NCI-H2171 (cell line): Measurements from ENCODE around the gene NOP9.
A peak's percentile ranks its signal among the peaks of the same experiment; 100 is the strongest.

Experiments used
- DNase-seq: peaks from one replicate; lab custom pipeline; 2025; lab: John Stamatoyannopoulos, UW

NOP9 gene

DNA sequence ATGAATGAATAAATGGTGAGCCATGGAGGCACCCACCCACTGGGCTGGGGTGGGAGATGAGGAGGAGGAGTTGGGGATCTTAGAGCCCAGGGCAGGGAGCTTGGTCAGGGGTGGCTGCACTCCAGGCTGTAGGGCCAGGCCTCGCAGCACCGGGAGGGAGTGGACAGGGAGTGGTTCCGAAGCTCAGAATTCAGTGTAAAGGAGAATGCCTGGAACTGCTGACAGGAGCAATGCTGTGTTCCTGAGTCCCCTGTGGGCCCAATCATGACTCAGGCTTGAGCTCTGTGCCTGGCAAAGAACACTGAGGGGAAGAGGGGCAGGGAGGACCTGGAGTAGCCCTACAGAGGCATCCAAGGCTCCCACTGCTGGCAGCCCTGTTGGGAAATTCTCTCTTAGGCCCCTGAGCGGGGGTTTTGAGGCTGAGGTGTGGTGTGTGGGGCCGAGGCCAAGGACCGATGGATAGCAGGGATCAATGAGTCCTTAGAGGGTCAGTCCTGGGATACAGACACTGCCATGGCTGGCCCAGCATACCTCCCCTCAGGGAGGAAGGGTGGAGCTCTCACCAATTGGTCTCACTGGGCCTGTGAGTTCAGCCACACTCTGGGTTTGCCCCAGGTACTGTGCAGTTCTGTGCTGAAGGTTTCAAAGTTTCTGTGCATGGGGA lies 18.7 kb upstream of the NOP9 start:
- no peak for DNase-seq

DNA sequence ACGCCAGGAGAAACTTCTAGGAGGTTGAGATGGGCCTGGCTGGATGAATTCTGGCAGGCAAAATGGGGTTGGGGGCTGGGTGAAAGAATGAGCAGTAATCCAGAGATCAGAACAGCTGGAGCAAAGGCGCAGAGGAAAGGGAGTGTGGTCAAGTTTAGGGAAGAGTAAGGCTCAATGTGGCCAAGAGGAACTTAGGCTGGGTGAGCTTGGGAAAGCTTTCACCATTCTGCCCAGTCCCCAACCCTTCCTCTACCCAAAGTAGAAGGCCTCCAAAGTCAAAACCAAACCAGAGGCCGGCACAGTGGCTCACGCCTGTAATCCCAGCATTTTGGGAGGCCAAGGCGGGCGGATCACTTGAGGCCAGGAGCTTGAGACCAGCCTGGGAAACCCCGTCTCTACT lies 18.0 kb upstream of the NOP9 start:
- DNase-seq, result no peak

DNA sequence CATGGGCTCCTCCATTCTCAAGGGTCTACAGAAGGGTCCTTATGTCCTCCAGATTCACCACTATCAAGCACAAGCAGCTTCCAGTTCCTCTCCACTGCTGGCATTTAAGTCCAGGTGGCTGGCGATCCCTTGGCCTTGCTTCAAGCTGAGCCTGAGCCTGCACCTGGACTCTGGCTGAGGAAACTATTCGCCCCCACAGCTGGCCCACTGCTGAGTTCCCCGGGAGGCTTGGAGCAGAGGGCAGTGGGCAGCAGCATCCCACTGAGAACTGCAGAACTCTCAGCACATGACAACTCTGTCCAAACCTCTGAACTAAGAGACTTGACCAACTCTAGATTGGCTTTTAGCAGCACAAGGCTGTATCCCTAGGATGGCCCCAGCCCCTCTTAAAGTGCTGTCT lies 16.9 kb upstream of the NOP9 start:
- no peak for DNase-seq

DNA sequence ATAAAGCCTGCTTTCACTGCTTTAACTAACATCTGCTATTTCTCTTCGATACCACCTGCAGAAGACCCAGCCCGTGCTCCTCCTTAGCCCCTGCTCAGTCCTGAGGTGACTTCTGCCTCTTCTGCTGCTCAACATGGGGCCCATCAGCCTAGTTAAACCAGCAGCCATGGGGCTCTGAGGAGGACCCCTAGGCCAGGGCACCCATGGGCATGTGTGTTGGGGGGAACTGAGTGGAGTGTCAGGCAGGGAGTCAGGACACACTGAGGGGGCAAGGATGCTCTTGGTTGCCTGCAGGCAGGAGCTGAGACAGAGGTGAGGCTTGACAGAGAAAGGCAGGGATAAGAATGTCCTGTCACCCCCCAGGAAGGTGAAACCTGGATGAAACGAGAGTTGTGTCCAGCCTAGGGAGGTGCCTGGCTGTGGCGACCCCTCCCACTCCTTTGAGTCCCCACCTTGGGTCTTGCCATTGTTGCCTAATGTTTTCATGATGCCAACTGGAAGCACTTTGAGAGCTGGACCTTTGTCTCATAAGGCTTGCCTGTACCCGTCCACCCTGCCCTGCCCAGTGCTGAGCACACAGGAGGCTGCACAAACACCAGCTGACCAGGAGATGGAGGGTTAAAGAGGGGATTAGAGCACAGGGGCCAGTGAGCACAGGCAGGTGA lies 15.7 kb upstream of the NOP9 start:
- DNase-seq, result no peak

DNA sequence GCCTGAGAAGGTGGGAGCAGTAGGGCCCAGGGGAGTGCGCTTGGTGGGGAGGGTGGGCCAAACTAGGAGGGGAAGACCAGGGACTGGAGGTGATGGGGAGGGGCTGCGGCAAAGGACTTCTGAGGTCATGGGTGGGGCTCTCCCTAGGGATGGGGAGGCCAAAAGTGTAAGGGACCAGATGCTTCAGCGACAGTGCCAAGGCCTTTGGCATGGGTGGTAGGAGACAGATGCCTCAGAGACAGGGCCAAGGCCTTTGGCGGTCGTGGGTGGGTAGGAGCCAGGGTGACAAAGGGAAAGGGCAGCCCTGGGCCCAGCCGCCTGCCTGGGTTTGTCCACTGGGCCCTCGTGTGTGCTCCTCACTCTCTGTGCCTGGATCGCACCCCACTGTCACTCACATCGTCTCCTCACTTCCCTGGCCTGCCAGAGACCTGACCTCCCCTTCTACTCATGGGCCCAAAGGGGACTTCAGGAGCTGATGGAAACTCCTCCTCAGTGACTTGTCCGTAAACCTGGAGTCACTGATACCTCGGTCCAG lies 15.1 kb upstream of the NOP9 start:
- no peak for DNase-seq

DNA sequence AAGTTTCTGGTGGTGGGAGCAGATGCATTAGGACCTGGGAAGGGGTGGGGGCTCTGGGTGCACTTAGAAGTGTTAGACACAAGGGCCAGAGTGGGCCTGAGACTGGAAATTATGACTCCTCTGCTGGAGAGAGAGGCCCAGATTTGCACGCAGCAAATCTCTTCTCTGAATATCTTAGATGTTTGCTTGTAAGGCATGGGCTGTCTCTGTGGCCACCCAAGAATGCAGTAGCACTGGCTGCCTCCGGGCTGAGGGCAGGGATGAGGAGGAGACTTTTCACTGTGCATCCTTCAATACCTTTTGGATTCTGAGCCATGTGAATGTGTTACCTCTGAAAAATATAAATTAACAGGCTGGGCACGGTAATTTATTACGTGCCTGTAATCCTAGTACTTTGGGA lies 14.3 kb upstream of the NOP9 start:
- DNase-seq, result no peak

DNA sequence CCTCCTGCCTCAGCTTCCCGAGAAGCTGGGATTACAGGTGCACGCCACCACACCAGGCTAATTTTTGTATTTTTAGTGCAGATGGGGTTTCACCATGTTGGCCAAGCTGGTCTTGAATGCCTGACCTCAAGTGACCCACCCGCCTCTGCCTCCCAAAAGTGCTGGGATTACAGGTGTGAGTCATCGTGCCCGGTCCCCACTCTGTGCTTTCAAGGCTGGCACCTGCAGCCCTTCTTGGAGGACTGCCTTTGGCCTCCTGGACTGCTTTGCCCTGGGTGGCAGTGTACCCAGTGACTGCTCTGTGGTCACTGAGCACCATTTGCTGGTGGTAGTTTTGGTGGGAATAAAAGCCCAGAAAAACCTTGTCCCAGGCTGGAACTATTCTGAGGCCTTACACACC lies 12.7 kb upstream of the NOP9 start:
- no peak for DNase-seq

DNA sequence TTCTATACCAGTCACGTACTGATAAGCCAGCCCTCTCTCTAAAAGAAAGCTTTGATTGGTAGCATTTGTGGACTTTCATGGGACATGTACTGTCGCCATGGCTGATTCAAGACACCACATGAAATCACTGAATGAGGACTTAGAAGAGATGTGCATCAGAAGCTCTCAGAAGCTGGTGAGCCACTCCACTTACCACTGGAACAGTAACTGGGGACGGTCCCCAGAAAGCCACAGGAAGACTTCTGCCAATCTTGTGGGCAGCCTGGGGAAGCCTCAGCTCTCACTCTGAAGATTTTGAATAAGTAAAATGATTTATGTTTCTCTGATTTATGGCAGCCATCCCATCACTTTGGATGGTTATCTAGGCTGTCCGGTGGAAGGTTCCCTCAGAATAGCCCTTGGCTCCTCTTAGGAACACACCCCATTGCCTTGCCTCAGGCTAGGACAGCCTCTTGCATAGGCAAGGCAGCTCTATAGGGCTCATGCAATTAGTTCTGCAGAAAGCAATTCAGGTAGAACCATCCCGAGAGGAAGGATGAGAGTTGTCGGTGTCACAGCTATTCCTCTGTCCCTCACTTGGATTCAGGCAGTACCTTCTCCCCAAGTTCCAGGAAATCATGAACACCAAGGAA lies 9.9 kb upstream of the NOP9 start:
- no peak for DNase-seq

DNA sequence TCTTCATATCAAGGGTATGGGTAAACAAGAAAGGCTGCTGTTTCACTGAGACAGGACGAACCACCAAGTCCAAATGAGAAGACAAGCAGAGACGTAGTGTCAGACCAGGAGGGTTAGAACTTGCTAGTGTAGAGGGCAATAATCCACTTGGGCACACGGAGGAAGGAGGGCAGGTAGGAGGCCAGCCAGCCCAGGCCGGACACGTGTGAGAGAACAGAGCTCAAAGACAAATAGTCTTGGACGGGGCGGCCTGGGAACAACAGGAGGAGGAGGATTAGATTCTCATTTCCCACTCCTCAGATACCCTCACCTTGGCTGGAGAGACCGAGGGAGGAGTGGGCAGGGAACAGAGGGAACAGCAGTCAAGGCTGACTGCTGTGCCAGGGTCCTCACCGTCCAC lies 8.9 kb upstream of the NOP9 start:
- DNase-seq, result no peak

DNA sequence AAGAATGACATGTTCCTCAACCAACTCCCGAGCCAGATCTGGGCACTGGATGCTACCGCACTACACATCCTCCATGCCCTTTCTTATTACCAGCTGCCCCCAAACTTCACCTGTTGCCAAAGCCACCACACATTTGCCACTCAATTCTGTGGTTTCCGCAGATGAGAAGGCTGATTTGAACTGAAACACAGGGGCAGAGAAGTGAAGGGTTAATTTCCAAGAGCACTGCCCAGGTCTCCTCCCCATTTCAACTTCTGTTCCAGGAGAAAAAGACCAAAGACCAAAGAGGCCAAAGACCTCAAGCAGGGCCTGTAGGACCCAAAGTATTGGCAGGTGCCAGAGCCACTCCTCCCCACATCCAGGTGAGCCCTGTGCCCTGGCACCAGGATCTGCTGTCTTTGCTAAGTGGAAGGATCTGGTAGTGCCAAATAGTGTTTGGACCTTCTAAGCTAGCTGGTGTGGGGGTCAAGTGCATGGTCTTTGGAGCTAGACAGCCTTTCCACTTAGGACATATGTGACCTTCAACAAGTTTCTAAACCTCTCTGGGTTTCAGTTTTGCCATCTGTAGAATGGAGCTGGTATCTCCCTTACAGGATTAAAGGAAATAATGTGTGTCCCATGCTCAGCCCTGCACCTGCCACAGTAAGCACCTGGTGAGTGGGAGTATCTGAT lies 8.1 kb upstream of the NOP9 start:
- no peak for DNase-seq

DNA sequence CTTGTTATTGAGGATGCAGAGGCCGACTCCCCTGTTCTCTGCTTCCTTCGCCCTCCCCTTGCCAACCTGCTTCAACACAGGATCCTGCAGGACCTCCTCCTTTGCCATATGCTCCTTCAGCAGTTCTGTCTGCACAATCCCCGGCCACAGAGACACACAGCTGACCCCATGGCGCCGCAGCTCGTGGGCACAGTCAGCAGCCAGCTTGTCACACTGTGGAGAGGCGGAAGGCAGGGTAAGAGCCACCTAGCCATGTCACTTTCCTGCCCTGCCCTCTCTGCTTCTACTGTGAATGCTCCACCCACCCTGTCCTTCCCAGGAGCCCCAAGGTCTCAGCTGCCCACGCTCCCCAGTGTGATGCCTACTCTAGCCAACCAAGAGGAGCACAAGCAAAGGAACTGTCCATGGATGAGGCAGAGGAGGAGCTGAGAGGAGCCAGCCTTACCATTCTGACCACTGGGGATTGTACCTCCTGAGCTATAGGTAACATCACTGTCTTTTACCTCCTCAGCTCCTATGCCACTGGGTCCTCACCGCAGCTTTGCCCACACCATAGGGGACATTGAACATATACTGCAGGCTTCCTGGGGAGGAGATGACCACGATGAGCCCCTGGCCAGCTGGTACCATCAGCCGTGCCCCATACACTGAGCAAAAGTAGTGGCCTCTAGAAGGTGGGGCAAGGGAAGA lies 7.4 kb upstream of the NOP9 start:
- no peak for DNase-seq

DNA sequence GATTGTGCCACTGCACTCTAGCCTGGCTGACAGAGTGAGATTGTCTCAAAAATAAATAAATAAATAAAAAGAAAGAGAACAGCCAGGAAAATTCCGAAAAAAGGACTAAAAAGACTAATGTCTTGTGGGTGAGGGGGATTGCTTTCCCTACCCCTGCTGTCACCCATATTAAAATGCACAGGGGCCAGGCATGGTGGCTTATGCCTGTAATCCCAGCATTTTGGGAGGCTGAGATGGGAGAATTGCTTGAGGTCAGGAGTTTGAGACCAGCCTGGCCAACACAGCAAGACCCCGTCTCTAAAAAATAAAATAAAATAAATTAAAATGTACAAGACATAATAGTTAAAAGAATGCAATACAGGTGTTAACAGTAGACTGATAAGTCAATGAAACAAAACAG lies 6.1 kb upstream of the NOP9 start:
- no peak for DNase-seq

DNA sequence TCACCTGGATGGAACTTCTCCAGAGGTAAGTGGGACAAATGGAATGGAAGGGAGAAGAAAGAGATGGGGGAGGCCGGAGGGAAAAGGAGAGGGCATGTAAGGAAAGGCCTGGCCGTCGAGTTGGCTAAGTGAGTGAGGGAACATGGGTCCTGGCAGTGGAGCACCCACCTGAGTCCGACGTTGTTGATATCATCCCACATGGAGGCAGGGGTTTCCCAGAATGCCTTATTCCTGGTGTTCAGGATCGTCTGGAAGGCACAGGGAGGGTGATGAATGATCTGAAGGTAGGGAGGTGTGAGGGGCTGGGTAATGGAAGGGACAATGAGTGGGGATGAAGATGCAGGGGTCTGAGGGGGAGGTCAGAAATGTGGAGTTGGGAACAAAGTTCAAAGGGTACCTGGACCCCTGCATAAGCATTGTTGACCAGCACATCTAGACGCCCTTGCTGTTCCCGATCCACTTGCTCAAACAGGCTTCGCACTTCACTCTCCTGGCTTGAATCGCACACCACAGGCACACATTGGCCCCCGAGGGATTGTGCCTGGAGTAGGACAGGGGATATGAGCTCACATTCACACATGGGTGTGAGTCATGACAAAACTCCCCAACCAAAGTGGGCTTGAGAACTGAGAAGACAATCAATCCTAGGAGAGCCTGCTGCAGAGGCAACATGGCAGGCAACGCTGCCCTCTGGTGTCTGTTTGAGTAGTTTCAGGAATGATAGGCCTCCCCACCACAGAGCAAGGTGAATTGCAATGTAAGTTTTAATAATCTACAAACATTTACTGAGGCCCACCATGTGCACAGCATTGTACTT lies 3.1 kb upstream of the NOP9 start:
- DNase-seq, result peak; percentile 42

DNA sequence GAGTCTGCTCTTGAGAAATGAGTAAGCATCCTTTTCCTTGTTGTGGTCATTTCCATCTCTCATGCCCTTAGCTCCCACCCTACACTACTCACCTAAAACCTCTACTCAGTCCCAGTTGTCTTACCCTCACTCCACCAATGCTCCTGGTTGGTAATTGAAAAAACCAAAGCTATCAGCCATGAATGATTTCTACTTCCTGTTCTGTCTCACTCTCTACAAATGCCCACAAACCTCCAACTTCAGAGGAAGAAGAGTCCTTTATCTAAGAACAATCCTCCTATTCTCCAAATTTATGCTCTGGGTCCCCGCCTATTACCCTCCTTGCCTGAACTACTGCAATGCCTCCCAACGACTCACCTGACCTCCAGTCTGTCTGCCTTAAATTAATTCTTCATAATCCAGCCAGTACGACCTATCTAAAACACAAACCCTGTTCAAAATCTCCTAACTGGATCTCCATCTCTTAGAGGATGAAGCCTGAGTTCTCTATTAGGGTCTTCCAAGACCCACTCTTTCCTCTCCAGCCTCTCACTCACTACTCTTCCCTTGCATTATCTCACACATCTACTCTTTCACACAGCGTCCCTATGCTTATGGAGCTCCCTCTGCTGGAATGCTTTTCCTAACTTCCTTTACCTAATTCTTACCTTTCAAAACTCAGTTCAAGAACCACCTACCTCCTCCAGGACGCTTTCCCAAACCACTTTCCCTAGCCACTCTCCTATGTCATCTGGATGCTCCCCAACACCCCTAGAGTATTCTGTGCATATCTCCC lies 2.3 kb upstream of the NOP9 start:
- DNase-seq, result peak; percentile 8

DNA sequence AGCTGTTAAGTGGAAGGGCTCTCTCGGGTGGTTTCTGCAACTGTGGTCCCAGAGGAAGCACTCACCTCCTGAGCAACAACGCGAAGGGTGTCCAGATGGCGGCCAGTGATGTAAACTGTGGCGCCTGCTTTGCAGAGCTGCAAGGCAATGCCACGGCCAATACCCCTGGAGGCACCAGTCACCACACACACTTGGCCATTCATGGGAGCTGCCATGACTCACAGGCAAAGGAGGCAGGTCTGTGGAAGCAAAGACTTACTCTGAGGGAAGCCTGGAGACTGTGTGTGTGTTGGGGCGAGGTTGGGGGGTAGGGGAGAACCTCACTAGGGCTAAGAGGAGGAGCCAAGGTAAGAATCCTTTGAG lies 777 bp upstream of the NOP9 start:
- no peak for DNase-seq

DNA sequence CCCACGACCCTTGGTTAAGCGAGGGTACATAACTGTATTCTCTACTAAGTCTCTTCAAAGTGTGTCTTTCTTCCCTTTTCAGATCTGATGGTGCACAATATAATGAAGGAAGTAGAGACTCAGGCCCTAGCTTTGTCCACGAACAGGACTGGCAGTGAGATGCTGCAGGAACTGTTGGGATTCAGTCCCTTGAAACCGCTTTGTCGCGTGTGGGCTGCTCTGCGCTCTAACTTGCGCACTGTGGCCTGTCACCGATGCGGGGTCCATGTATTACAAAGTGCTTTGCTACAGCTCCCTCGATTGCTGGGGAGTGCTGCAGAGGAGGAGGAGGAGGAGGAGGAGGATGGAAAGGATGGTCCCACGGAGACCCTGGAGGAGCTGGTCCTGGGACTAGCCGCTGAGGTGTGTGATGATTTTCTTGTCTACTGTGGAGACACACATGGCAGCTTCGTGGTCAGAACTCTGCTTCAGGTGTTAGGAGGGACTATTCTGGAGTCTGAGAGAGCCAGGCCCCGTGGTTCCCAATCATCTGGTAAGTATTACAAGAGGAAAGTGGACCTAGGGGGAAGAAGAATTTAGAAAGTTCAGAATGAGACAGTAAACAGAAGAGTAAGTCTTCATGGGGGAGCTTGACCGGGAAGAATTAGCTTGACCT lies 803 bp downstream of the NOP9 start:
- no peak for DNase-seq

DNA sequence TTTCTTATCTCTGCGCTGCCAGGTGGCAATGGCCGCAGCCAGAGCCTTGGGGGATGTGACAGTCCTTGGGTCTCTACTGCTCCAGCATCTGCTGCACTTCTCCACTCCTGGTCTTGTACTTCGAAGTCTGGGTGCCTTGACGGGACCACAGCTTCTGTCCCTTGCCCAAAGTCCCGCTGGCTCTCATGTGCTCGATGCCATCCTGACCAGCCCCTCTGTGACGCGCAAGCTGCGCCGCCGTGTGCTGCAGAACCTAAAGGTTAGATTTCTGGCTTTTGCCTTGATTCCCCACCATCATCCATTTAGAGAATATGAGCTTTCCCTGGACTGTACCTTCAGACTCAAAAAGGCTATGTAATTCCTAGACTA lies 4.4 kb downstream of the NOP9 start:
- no peak for DNase-seq

DNA sequence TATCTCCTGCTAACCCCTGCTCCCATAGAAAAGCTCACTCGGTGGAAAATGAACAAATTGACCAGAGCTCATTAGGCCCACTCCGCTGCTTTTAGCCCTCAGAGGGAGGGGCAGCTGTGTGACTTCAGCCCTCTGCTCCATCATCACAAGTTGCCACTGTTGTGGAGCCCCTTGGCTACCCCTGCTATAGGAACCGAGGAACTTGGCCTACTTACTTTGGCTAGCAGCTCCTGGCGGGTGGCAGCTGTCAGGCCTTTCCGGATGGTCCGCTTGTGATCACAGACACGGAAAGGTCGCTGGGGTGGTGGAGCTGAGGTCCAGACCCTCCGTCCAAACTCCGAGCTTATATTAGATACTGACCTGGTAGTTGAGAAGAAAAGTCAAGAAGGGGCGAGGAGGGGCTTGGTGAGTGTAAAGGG lies 7.5 kb downstream of the NOP9 start:
- DNase-seq, result no peak

DNA sequence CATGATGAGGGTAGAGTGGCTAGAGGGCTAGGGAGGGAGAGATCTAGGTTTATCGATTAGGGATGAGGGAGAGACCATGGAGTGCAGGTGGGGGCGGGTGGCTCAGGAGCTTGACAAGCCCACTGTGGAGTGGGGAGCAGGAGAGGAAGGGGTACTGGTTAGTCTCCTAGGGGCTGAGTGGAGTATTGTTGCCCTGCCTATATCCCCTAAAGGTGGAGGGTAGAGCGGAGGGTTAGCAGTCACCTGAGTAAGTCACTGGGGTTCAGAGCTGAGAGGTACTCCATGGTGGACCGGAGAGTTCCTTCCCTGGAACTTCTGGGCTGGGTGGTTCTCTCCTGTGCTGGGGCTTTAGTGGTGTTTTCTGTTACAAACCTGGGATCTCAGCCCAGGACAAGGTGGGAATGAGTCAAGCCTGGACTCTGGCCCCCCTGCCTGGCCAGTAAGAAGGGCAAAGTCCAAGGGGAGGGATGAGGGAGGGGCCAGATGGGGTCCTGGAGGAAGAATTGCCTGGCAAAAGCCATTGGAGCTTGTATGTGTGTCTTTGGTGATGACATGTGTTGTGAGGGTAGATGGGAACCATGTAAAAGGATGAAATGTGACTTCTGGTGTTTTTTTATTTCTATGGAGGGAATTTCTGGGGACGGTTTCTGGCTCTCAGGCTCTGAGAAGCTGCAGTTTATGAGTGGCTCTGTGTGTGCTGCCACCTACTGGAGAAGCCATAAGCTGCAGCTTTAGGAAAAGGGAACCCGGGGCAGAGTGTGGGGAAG lies 8.1 kb downstream of the NOP9 start, which contains the start of gene CIDEB:
TSS of gene CIDEB (minus strand) at position 403 of the 767 bp plus-strand sequence. CDS start at position 284, 119 bp downstream.
- peak; percentile 10 for DNase-seq
